K562 (cell line): ENCODE results near the gene NRXN2. TPM values are rescaled to one million over a fixed set of nuclear protein-coding genes. Genes with fewer than 3 reads are reported as not detected.
A peak's percentile ranks its signal among the peaks of the same experiment; 100 is the strongest.

Experiments
- ATAC-seq: fragments of 200-7000 bp; cut with Tn5 transposase; 3 replicates; pipeline ENCODE4 v1.9.1; 2020; ENCODE audit warnings: moderate library complexity
- BruUV-seq: library from RNA; stranded (reverse); fragments of 400-500 nt; replicated peaks from 2 replicates; lab custom pipeline; 2021; lab: Mats Ljungman, UMichigan
- CTCF ChIA-PET: fragments of 300-600 bp; formaldehyde crosslinking; extraction: SDS; loops from one replicate; lab custom pipeline; 2021; ENCODE audit warnings: low intra/inter-chr PET ratio; lab: Yijun Ruan, JAX
- POLR2A ChIA-PET: fragments of 300-600, 350-650 bp; sonication (Branson Sonifier 250); formaldehyde crosslinking; extraction: SDS; loops from one replicate; lab custom pipeline; 2021; ENCODE audit warnings: antibody characterized with exemption, inconsistent platforms; lab: Yijun Ruan, JAX
- DNase-seq, 4 experiments: peaks; one replicate each; pipeline versions ENCODE4 v3.0.0 to v3.0.0-alpha.2; 2011 to 2018; ENCODE audit warnings: low spot score in 3 of 4, mixed read lengths in 3 of 4; ENCODE audit errors: extremely low read depth in 1 of 4
- FAIRE-seq: peaks from 2 replicates; lab custom pipeline; 2011; peaks lifted over from hg19 to GRCh38; lab: Jason Lieb, UNC
- H2AFZ ChIP-seq: 2 replicates; pipeline ENCODE4 v1.6.0; 2011; ENCODE audit warnings: low read depth, low read length, control low read depth, inconsistent platforms
- H3K27ac ChIP-seq: fragments of 200-600 bp; 3 replicates; pipeline ENCODE4 v1.8.0; 2011; ENCODE audit warnings: low read depth, mild to moderate bottlenecking, control low read depth, inconsistent platforms, low read length, moderate library complexity, mixed read lengths; ENCODE audit errors: extremely low read depth
- H3K27me3 ChIP-seq, 2 experiments: fragments of 300-600 bp in 1 of 2; 2 replicates in 1 of 2; 3 replicates in 1 of 2; pipeline versions ENCODE4 v1.6.0 to v1.8.0; 2011; ENCODE audit warnings: inconsistent platforms in 2 of 2, low read length in 2 of 2, mild to moderate bottlenecking in 1 of 2, mixed read lengths in 1 of 2, moderate library complexity in 1 of 2; ENCODE audit not compliant: control insufficient read depth in 2 of 2, insufficient read depth in 2 of 2
- H3K36me3 ChIP-seq: fragments of 300-600 bp; 3 replicates; pipeline ENCODE4 v1.8.0; 2011; ENCODE audit warnings: mild to moderate bottlenecking, low read length, inconsistent platforms; ENCODE audit not compliant: control insufficient read depth, insufficient read depth
- H3K4me1 ChIP-seq, 2 experiments: fragments of 200-600 bp in 1 of 2; replicated peaks in 1 of 2; 2 replicates in 1 of 2; 3 replicates in 1 of 2; pipeline versions ENCODE4 v1.5.1 to v1.8.0; 2011; ENCODE audit warnings: inconsistent platforms in 2 of 2, low read length in 2 of 2, mild to moderate bottlenecking in 1 of 2, mixed read lengths in 1 of 2, moderate library complexity in 1 of 2; ENCODE audit not compliant: control insufficient read depth in 2 of 2, insufficient read depth in 2 of 2
- H3K4me2 ChIP-seq: 2 replicates; pipeline ENCODE4 v1.6.1; 2011; ENCODE audit warnings: low read length, control low read depth, inconsistent platforms, mixed read lengths; ENCODE audit not compliant: insufficient read depth
- H3K4me3 ChIP-seq: fragments of 200-600 bp; sonication (generic), shearing (Covaris generic); 2 replicates; pipeline ENCODE4 v1.5.1; 2016; ENCODE audit warnings: control low read depth, inconsistent platforms
- H3K79me2 ChIP-seq: fragments of 200-600 bp; 3 replicates; pipeline ENCODE4 v1.8.0; 2011; ENCODE audit warnings: low read length, inconsistent platforms; ENCODE audit not compliant: control insufficient read depth, insufficient read depth
- H3K9ac ChIP-seq, 2 experiments: 2 replicates each; pipeline versions ENCODE4 v1.6.0 to v1.6.1; 2011; ENCODE audit warnings: low read depth in 2 of 2, low read length in 2 of 2, control low read depth in 1 of 2, inconsistent platforms in 1 of 2, mild to moderate bottlenecking in 1 of 2, mixed read lengths in 1 of 2; ENCODE audit not compliant: insufficient read depth in 1 of 2
- H3K9me1 ChIP-seq: one replicate; pipeline ENCODE4 v1.6.0; 2011; ENCODE audit warnings: inconsistent platforms, mild to moderate bottlenecking, low read length, moderate library complexity; ENCODE audit not compliant: control insufficient read depth, insufficient read depth
- H3K9me3 ChIP-seq: replicated peaks from 2 replicates; pipeline ENCODE4 v1.5.1; 2011; ENCODE audit warnings: low read depth, low read length, inconsistent platforms; ENCODE audit not compliant: control insufficient read depth, insufficient read depth
- H4K20me1 ChIP-seq: replicated peaks from 2 replicates; pipeline ENCODE4 v1.6.1; 2011; ENCODE audit warnings: low read length, inconsistent platforms, mixed read lengths; ENCODE audit not compliant: control insufficient read depth, insufficient read depth
- CEBPG ChIP-seq, 3 experiments: fragments of 200-800 bp in 1 of 3; sonication (Bioruptor generic) in 1 of 3; sonication (generic) in 1 of 3; formaldehyde crosslinking in 1 of 3; IDR thresholded peaks in 2 of 3; conservative IDR thresholded peaks in 1 of 3; 2 replicates each; pipeline versions ENCODE4 v1.6.1 to v1.8.0; 2016 to 2022; ENCODE audit warnings: missing compliant biosample characterization in 2 of 3, missing genetic modification characterization in 2 of 3, mild to moderate bottlenecking in 1 of 3, missing genetic modification reagents in 1 of 3
- EP300 ChIP-seq: IDR thresholded peaks from 2 replicates; pipeline ENCODE4 v1.6.1; 2012; ENCODE audit warnings: low read length, improper control_type of control experiment
- ETS2 ChIP-seq: IDR thresholded peaks from 2 replicates; pipeline ENCODE4 v1.6.1; 2016; ENCODE audit warnings: borderline replicate concordance, missing genetic modification characterization, mild to moderate bottlenecking, moderate library complexity, missing compliant biosample characterization; ENCODE audit not compliant: poor library complexity, severe bottlenecking
- MITF ChIP-seq: IDR thresholded peaks from 2 replicates; pipeline ENCODE4 v1.6.1; 2014; ENCODE audit warnings: antibody characterized with exemption
- NR2F6 ChIP-seq: fragments of 450-650 bp; formaldehyde crosslinking; IDR thresholded peaks from 2 replicates; pipeline ENCODE4 v1.4.0; 2020; ENCODE audit warnings: mild to moderate bottlenecking
- NRF1 ChIP-seq, 2 experiments: fragments of 450-650 bp; IDR thresholded peaks in 1 of 2; conservative IDR thresholded peaks in 1 of 2; 2 replicates each; pipeline ENCODE4 v1.6.1; 2014; ENCODE audit warnings: mild to moderate bottlenecking in 2 of 2
- PHF20 ChIP-seq: fragments of 450-650 bp; IDR thresholded peaks from 2 replicates; pipeline ENCODE4 v1.6.1; 2018; ENCODE audit not compliant: partially characterized antibody
- SFPQ ChIP-seq: fragments of 200-400 bp; formaldehyde crosslinking; IDR thresholded peaks from 2 replicates; pipeline ENCODE4 v1.6.1; 2017; ENCODE audit warnings: mild to moderate bottlenecking, low read depth, low read length, moderate library complexity
- TFE3 ChIP-seq: fragments of 450-650 bp; formaldehyde crosslinking; IDR thresholded peaks from 2 replicates; pipeline ENCODE4 v1.4.0; 2020; ENCODE audit warnings: mild to moderate bottlenecking, mixed read lengths
- ZNF217 ChIP-seq: sonication (generic); formaldehyde crosslinking; IDR thresholded peaks from 2 replicates; pipeline ENCODE4 v1.8.0; 2022; ENCODE audit warnings: mild to moderate bottlenecking, missing genetic modification reagents
- ZNF583 ChIP-seq: fragments of 250-450 bp; sonication (Bioruptor Pico); IDR thresholded peaks from 2 replicates; pipeline ENCODE4 v1.4.0; 2020
- ZNF589 ChIP-seq: fragments of 200-800 bp; sonication (Bioruptor generic); IDR thresholded peaks from 2 replicates; pipeline ENCODE4 v1.6.1; 2016; ENCODE audit warnings: low read depth, missing genetic modification characterization, missing compliant biosample characterization
- WGBS: fragments of 100-300 bp; shearing (Covaris generic); methylation state at CpG from one replicate; pipeline ENCODE4 v1.1.6; 2016; ENCODE audit warnings: low coverage, mixed read lengths; ENCODE audit not compliant: insufficient coverage; ENCODE audit errors: missing lambda C conversion rate; 5-methylcytosine and 5-hydroxymethylcytosine counted together
- in situ Hi-C: fragments of 300-500 bp; cut with MboI; formaldehyde crosslinking; loops from 4 replicates; pipeline ENCODE4 v1.15.0; 2018; ENCODE audit warnings: inconsistent platforms, mixed read lengths
- intact Hi-C: fragments of 100-400 bp; cut with micrococcal nuclease; formaldehyde crosslinking; loops from 2 replicates; pipeline ENCODE4 v1.14.2; 2022
- polyA plus RNA-seq, 8 experiments: library from polyadenylated mRNA; depleted of rRNA in 4 of 8; stranded (reverse) in 5 of 8; unstranded in 3 of 8; fragments of >200 nt; fragmentation: Nextera tagmentation in 2 of 8; fragmentation: Illumina TruSeq in 1 of 8; extraction: Ambion mirVana in 2 of 8; extraction: Trizol in 1 of 8; gene quantifications; 2 replicates each; pipeline versions ENCODE4 v1.2.1 to v1.2.3, GENCODE V29; 2011 to 2014; ENCODE audit warnings: inconsistent platforms in 1 of 8, missing spikeins in 1 of 8
- total RNA-seq, 7 experiments: library from RNA; depleted of rRNA in 6 of 7; stranded (reverse); fragments of >200 nt in 6 of 7; fragmentation: Illumina TruSeq in 2 of 7; extraction: Trizol in 2 of 7; gene quantifications; 2 replicates each; pipeline versions ENCODE4 v1.2.1 to v1.2.3, GENCODE V29; 2011 to 2021; ENCODE audit warnings: low replicate concordance in 1 of 7
- TF ChIP-seq, protein P1 (sequence below): sonication (generic); formaldehyde crosslinking; IDR thresholded peaks from 2 replicates; pipeline ENCODE4 v1.9.0; 2022; ENCODE audit warnings: mild to moderate bottlenecking, missing genetic modification reagents

NRXN2 gene
- total and polyA plus RNA-seq, 9 of the 15 experiments (the other 6 are each of a cell fraction or from before 2014, with no cell fraction given), result 0.07 to 0.47 (median 0.15) TPM; not detected in 4

GRCh38 chr11:64571410-64572091 lies 151.4 kb downstream of the NRXN2 start (continued):
- TF ChIP-seq TFE3 (CRISPR knock-in tag), result peak; percentile 95
- no peak for TF ChIP-seq NR2F6
- peak; percentile 82 to 86 for TF ChIP-seq NRF1 (conservative IDR thresholded peaks at IDR 0.05 in 1 of 2, IDR thresholded peaks at IDR 0.05 in 1 of 2)
- peak; percentile 30; the same call in 1 of the 2 replicates for TF ChIP-seq EP300
- TF ChIP-seq, protein P1, sequence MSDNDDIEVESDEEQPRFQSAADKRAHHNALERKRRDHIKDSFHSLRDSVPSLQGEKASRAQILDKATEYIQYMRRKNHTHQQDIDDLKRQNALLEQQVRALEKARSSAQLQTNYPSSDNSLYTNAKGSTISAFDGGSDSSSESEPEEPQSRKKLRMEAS (CRISPR knock-in tag), result peak; percentile 63

GRCh38 chr11:64571050-64571409 lies 152.0 kb downstream of the NRXN2 start:
- H3K4me2 ChIP-seq, result peak overlapping the region; percentile 60; the same call in 1 of the 2 replicates
- no TSS peak for BruUV-seq
- peak overlapping the region in 1 of 2 experiments; percentile 31; a peak in 1 of 4 replicates for H3K9ac ChIP-seq
- H3K4me3 ChIP-seq, result no peak overlapping the region
- 43% methylated on average over 10 of the region's 11 CpGs for WGBS
- H3K9me1 ChIP-seq, result no peaks in the 10 kb centered on the region
- H4K20me1 ChIP-seq, result no peaks in the 10 kb centered on the region; the same call in 1 of the 2 replicates
- H2AFZ ChIP-seq, result peak overlapping the region; percentile 62; the same call in 1 of the 2 replicates
- peaks cover 15 to 45% of the 10 kb centered on the region in 2 experiments for H3K4me1 ChIP-seq
- intact Hi-C loops, result no loop called here
- CTCF ChIA-PET, result no interaction called here
- ATAC-seq (no peak), FAIRE-seq (no peak), DNase-seq (no peak)
- in situ Hi-C loops, result no loop called here
- no peaks in the 10 kb centered on the region for H3K9me3 ChIP-seq
- peaks cover 3 to 11% of the 10 kb centered on the region in 2 experiments for H3K27me3 ChIP-seq
- POLR2A ChIA-PET, result interaction anchor here (0.6 to 1.1 kb wide), 3 partner anchors 21 to 118 kb away, joined by 3 read pairs; no protein-coding TSS in a partner anchor
- no peaks in the 10 kb centered on the region for H3K36me3 ChIP-seq
- no peaks in the 10 kb centered on the region for H3K79me2 ChIP-seq
- H3K27ac ChIP-seq, result no peak overlapping the region
- TF ChIP-seq ZNF589 (CRISPR knock-in tag) (no peak), CEBPG (CRISPR knock-in tag; IDR thresholded peaks at IDR 0.05) (no peak), CEBPG (tag; conservative IDR thresholded peaks at IDR 0.05 in 1 of 2, IDR thresholded peaks at IDR 0.05 in 1 of 2) (no peak), SFPQ (no peak), PHF20 (no peak), ETS2 (tag) (no peak), ZNF217 (CRISPR knock-in tag) (no peak), ZNF583 (no peak), MITF (no peak)
- TF ChIP-seq, all 486 proteins: peak for 0
